Measurements from ENCODE around the gene RPL10.

DNA sequence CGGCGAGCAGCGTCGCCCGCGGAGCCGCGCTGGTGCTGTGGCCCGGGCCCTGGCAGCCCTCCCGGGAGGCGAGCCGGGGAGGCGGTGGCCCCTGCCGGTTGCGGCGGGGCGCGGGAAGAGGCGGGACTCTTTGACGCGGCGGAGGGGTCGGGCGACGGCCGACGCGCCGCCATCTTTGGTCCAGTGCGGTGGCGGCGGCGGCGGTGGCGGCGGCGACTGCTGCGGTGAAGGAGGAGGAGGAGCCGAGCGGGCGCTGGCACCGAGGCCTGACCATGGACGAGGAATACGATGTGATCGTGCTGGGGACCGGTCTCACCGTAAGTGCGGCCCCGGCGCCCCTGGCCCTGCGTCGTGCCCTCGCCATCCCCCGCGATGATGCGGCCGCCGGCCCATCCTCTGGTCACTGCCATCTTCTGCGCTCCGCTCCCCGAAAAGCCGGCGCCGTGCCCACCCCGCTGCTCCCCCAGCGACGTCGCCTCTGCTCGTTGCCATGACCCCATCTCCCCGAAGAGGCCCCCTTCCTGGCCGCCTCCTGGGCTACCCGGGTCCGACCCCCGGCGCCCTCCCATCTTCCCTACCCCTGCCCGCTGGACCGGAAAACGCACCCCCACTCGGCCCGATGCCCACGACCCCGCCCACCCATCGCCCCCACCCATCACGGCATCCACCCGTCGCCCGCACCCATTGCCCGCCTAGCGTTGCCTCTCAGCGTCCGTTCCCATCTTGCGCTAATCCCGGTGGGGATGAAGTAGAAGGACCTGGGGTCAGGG lies 39.0 kb downstream of the RPL10 start, which contains the start of gene GDI1:
- no peak for TF ChIP-seq CTCF (IDR thresholded peaks at IDR 0.05)
- TF ChIP-seq POLR2A (IDR thresholded peaks at IDR 0.05) = peak; percentile 15 to 59

All from tibial nerve (tissue), 3 donors.